ENCODE results near the gene TUBA3E.

DNA sequence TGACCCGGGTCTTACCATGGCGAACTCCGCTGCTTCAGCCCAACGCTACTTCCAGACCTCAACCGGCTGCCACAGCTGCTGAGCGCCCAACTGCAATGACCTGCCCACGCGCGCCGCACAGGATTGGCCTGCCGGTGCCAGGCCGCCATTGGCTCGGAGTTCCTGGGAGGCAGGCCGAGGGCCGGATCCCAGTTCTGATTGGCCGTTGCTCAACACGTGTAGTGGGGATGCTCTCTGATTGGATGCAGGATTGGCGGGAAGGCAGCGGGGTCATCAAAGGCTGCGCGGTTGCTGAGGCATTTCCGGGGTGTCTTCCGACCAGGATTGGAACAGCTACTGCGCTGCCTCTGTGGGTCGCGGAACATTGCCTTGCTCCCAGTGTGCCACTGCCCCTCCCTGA lies at the start of gene TUBA3E:
- TF ChIP-seq POLR2AphosphoS5 (IDR thresholded peaks at IDR 0.05; ENCODE audit: borderline replicate concordance, low read depth, low read length) (no peak), EZH2 (IDR thresholded peaks at IDR 0.05) (no peak)
